ENCODE measurements around the gene SGMS1. TPM values are rescaled to one million over a fixed set of nuclear protein-coding genes. Genes with fewer than 3 reads are reported as not detected.

The SGMS1 gene
- total and polyA plus RNA-seq, 2 donors (not counting 3 experiments of a cell fraction or from before 2014, with no cell fraction given) = 9.7 to 23.7 TPM

- Histone ChIP-seq H3K4me1 (ENCODE audit: control insufficient read depth, extremely low read depth, insufficient read depth, low read length) (no peaks in the 10 kb centered on the region), H3K4me2 (ENCODE audit: insufficient read depth, low read length) (no peak overlapping the region), H3K27ac (ENCODE audit: insufficient read depth, low read depth, low read length) (no peak overlapping the region), H3K9me1 (replicated peaks; ENCODE audit: control insufficient read depth, extremely low read depth, insufficient read depth, low read length) (no peaks in the 10 kb centered on the region), H4K20me1 (replicated peaks; ENCODE audit: control insufficient read depth, extremely low read depth, insufficient read depth, low read length) (peaks cover 2% of the 10 kb centered on the region), H2AFZ (ENCODE audit: low read depth, low read length) (no peak overlapping the region), H3K27me3 (ENCODE audit: control insufficient read depth in 2 of 2, insufficient read depth in 2 of 2, low read length in 2 of 2) (no peaks in the 10 kb centered on the region), H3K9ac (replicated peaks; ENCODE audit: extremely low read depth, insufficient read depth, low read length) (no peak overlapping the region), H3K79me2 (ENCODE audit: control insufficient read depth, insufficient read depth, low read length) (no peaks in the 10 kb centered on the region), H3K9me3 (replicated peaks; ENCODE audit: control insufficient read depth, insufficient read depth, low read length) (no peaks in the 10 kb centered on the region), H3K4me3 (replicated peaks in 1 of 3; ENCODE audit: insufficient read depth in 1 of 3, low read depth in 1 of 3, low read length in 3 of 3) (no peak overlapping the region), H3K36me3 (ENCODE audit: control insufficient read depth in 2 of 2, extremely low read depth in 1 of 2, insufficient read depth in 2 of 2, low read length in 2 of 2) (no peaks in the 10 kb centered on the region)
- TF ChIP-seq MYC (IDR thresholded peaks at IDR 0.05; ENCODE audit: low read depth, low read length) (no peak), POLR2A (IDR thresholded peaks at IDR 0.05; ENCODE audit: low read depth, low read length) (no peak), EZH2 (IDR thresholded peaks at IDR 0.05; ENCODE audit: borderline replicate concordance, low read depth, low read length, severe bottlenecking) (no peak), GATA2 (IDR thresholded peaks at IDR 0.05; ENCODE audit: insufficient read depth, insufficient read length, low read depth, low read length) (no peak), JUN (IDR thresholded peaks at IDR 0.05; ENCODE audit: borderline replicate concordance, insufficient read depth, insufficient read length, low read depth) (no peak), POLR2AphosphoS5 (IDR thresholded peaks at IDR 0.05; ENCODE audit: insufficient read depth, low read depth, low read length) (no peak), CTCF (IDR thresholded peaks at IDR 0.05; ENCODE audit: extremely low read depth in 1 of 2, insufficient read depth in 1 of 2, low read depth in 1 of 2, low read length in 2 of 2) (no peak), FOS (IDR thresholded peaks at IDR 0.05; ENCODE audit: borderline replicate concordance, insufficient read depth, low read length) (no peak)
- TF ChIP-seq, protein P1, sequence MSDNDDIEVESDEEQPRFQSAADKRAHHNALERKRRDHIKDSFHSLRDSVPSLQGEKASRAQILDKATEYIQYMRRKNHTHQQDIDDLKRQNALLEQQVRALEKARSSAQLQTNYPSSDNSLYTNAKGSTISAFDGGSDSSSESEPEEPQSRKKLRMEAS (IDR thresholded peaks at IDR 0.05; ENCODE audit: insufficient read depth, insufficient read length) = no peak
- ChIA-PET CTCF (no interaction called here), POLR2A (no interaction called here)
- intact Hi-C loops (cut with micrococcal nuclease) (no loop called here), dilution Hi-C loops (cut with MboI; ENCODE audit: extremely low pct_ligation_motif_present, low sequenced_read_pairs) (no loop called here)
- BruUV-seq (replicated peaks) = no TSS peak
- FAIRE-seq (no peak), DNase-seq (ENCODE audit: low read depth, low spot score) (no peak)
Observed at GRCh38 chr10:50560370-50560769, 63.4 kb downstream of the SGMS1 start.

Measured in endothelial cell of umbilical vein (primary cell).